AG04450 (cell line): ENCODE results near the gene ADIPOR2. TPM values are rescaled to one million over a fixed set of nuclear protein-coding genes. Genes with fewer than 3 reads are reported as not detected.
A peak's percentile ranks its signal among the peaks of the same experiment; 100 is the strongest.

Experiments used
- CTCF ChIA-PET: fragments of 300-600, 350-600 bp; formaldehyde crosslinking; extraction: SDS; loops from one replicate; lab custom pipeline; 2022; ENCODE audit warnings: antibody characterized with exemption, inconsistent platforms; lab: Charles Lee
- POLR2A ChIA-PET: fragments of 350-600 bp; formaldehyde crosslinking; extraction: SDS; loops from one replicate; lab custom pipeline; 2021; ENCODE audit warnings: antibody characterized with exemption, inconsistent platforms; lab: Yijun Ruan, JAX
- DNase-seq: peaks from one replicate; pipeline ENCODE4 v3.0.0-alpha.2; 2011; ENCODE audit warnings: low read depth, low spot score
- H3K27ac ChIP-seq: one replicate; pipeline ENCODE4 v1.5.1; 2012; ENCODE audit warnings: low read depth, low read length, control low read depth
- H3K27me3 ChIP-seq: one replicate; pipeline ENCODE4 v1.6.0; 2012; ENCODE audit warnings: low read length; ENCODE audit not compliant: control insufficient read depth, insufficient read depth
- H3K4me3 ChIP-seq: 2 replicates; pipeline ENCODE4 v1.5.1; 2011; ENCODE audit warnings: mild to moderate bottlenecking, low read depth, low read length, control low read depth
- H3K9me3 ChIP-seq: 2 replicates; pipeline ENCODE4 v1.5.1; 2012; ENCODE audit warnings: low read length; ENCODE audit not compliant: control insufficient read depth, insufficient read depth
- polyA plus RNA-seq: library from polyadenylated mRNA; depleted of rRNA; stranded (reverse); fragments of >200 nt; gene quantifications from 2 replicates; pipeline ENCODE4 v1.2.3, GENCODE V29; 2011
- TF ChIP-seq, protein P1 (sequence below): IDR thresholded peaks from 2 replicates; pipeline ENCODE4 v1.5.1; 2011; ENCODE audit warnings: low read depth, low read length, control low read depth, inconsistent platforms

The ADIPOR2 gene
- polyA plus RNA-seq, 1 experiment: 39.5 TPM

DNA sequence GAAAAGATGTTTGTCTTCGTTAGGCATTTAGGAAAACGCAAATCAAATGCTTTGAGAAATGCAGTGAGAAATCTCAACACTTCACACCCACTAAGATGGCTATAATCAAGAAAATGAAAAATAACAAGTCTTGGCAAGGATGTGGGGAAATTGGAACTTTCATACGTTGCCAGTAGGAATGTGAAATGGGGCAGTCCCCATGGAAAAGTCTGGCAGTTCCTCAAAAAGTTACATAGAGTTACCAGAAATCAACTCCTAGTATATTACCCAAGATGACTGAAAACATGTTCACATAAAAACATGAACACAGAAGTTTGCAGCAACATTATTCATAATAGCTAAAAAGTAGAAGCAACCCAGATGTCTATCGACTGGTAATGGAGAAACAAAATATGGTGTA lies 88.0 kb downstream of the ADIPOR2 start:
- ChIA-PET CTCF (interaction anchor here (0.8 to 1.3 kb wide), 3 partner anchors 12 to 126 kb away, joined by 4 to 6 read pairs (median 5); no protein-coding TSS in a partner anchor), POLR2A (no interaction called here)
- DNase-seq: no peak
- H3K9me3 ChIP-seq: no peaks in the 10 kb centered on the region
- TF ChIP-seq, protein P1, sequence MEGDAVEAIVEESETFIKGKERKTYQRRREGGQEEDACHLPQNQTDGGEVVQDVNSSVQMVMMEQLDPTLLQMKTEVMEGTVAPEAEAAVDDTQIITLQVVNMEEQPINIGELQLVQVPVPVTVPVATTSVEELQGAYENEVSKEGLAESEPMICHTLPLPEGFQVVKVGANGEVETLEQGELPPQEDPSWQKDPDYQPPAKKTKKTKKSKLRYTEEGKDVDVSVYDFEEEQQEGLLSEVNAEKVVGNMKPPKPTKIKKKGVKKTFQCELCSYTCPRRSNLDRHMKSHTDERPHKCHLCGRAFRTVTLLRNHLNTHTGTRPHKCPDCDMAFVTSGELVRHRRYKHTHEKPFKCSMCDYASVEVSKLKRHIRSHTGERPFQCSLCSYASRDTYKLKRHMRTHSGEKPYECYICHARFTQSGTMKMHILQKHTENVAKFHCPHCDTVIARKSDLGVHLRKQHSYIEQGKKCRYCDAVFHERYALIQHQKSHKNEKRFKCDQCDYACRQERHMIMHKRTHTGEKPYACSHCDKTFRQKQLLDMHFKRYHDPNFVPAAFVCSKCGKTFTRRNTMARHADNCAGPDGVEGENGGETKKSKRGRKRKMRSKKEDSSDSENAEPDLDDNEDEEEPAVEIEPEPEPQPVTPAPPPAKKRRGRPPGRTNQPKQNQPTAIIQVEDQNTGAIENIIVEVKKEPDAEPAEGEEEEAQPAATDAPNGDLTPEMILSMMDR: no peak
- H3K27me3 ChIP-seq: no peaks in the 10 kb centered on the region
- no peak overlapping the region for H3K4me3 ChIP-seq
- H3K27ac ChIP-seq: no peak overlapping the region

DNA sequence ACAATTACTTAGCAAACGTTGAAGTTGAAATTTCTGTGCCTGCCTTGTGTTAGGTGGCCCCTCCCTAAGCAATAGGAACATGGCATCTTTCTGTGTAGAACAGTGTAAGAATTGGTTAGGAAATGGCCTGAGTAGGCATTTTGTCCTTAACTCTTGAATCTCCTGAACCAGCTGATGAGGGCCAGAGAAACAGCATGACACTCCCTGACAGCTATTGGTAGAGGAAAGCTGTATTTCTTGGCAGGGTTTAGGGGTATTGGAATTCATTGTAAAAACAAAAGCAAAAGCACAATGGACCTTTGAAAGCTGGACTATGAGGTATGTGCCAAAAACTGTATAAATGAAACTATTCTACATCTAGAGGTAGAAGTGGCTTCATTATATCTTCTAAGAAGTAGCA lies 88.9 kb downstream of the ADIPOR2 start:
- TF ChIP-seq, protein P1: no peak
- DNase-seq: no peak
- H3K27ac ChIP-seq: no peak overlapping the region
- no peak overlapping the region for H3K4me3 ChIP-seq
- no peaks in the 10 kb centered on the region for H3K9me3 ChIP-seq
- no peaks in the 10 kb centered on the region for H3K27me3 ChIP-seq
- ChIA-PET POLR2A (no interaction called here), CTCF (interaction anchor here (0.6 to 1.3 kb wide), 4 partner anchors 11 to 127 kb away, joined by 3 to 6 read pairs (median 4); no protein-coding TSS in a partner anchor)

DNA sequence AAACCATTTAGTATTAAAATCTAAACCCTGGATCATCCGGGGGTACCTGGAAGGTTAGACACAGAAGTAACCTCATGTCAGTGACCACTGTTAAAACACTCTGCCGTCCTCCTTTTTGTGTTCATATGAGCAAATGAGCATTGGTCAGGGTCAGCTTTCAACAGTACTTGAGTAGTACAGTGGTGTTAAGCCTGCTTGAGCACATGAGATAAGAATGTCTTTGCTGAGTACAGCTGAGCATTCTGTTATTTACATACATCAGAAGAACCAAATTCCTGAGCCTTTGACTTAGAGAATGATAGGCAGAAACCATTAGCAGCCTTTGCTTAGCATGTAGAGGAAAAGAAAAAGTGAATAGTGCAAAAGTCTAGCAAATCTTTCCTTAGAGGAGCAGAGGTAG lies 90.9 kb downstream of the ADIPOR2 start:
- H3K9me3 ChIP-seq: no peaks in the 10 kb centered on the region
- no peaks in the 10 kb centered on the region for H3K27me3 ChIP-seq
- CTCF ChIA-PET: interaction anchor here (1.8 to 4.3 kb wide), 4 partner anchors 9 to 158 kb away, joined by 11 to 20 read pairs (median 16); no protein-coding TSS in a partner anchor
- no peak overlapping the region for H3K4me3 ChIP-seq
- POLR2A ChIA-PET: interaction anchor here (0.5 to 0.6 kb wide), 3 partner anchors 12 to 1103 kb away, joined by 3 to 8 read pairs (median 8); no protein-coding TSS in a partner anchor
- TF ChIP-seq, protein P1: no peak
- peak; percentile 62 for DNase-seq
- H3K27ac ChIP-seq: no peak overlapping the region

DNA sequence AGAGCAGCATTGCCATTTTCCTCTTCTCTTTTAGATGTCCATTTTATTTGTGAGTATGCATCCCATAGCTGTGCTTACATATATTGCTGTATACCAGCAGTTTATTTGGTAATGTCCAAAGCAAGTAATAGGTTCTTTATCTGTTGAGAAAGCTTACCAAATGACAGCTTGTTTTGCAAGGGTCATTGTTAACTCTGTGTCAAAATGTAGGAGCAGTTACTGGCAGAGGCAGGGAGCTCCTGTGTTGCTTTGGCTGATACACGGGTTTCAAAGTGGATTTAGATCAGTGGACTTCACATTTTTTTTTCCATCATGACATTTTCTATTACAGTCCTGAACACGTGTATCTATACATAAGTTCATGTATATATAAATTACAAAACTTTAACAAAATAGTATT lies 91.3 kb downstream of the ADIPOR2 start:
- H3K4me3 ChIP-seq: no peak overlapping the region
- no peaks in the 10 kb centered on the region for H3K9me3 ChIP-seq
- H3K27ac ChIP-seq: no peak overlapping the region
- ChIA-PET POLR2A (interaction anchor here (0.6 to 0.8 kb wide), 2 partner anchors 154 to 1103 kb away, joined by 3 to 8 read pairs; no protein-coding TSS in a partner anchor), CTCF (interaction anchor here (1.8 to 4.3 kb wide), 4 partner anchors 9 to 158 kb away, joined by 11 to 20 read pairs (median 16); no protein-coding TSS in a partner anchor)
- DNase-seq: no peak
- TF ChIP-seq, protein P1: no peak
- no peaks in the 10 kb centered on the region for H3K27me3 ChIP-seq

DNA sequence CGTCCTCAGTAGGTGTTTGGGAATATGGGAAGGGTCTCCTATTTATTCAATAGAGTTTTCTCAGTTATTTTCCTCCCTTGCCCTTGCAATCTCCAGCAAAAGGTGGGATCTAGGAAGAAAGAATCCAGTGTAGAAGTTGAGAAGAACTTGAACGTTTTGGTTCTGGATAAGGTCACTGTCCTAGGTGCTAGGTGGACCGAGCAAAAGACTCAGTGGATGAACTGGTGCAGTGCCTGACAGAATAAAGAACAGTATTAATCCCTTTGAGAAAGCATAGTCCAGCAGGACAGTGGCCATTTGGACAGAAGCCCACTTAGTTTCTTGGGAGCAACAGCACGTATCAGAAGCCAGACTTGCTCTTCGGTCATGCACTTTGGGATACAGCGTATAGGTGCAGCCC lies 96.8 kb downstream of the ADIPOR2 start:
- Histone ChIP-seq H3K27ac (no peak overlapping the region), H3K9me3 (no peaks in the 10 kb centered on the region), H3K27me3 (no peaks in the 10 kb centered on the region), H3K4me3 (no peak overlapping the region)
- no peak for DNase-seq
- ChIA-PET CTCF (interaction anchor here (1.8 to 8.9 kb wide), 3 partner anchors 136 to 152 kb away, joined by 9 to 440 read pairs (median 82); no protein-coding TSS in a partner anchor), POLR2A (no interaction called here)
- TF ChIP-seq, protein P1: no peak
